GM12875 (cell line): ENCODE measurements around the gene SPATA13.

Experiments
- H3K4me3 ChIP-seq: one replicate; pipeline ENCODE4 v1.5.1; 2011; ENCODE audit warnings: low read depth, low read length, control low read depth
- CTCF ChIP-seq: IDR thresholded peaks from 2 replicates; pipeline ENCODE4 v1.5.1; 2011; ENCODE audit warnings: low read depth, mild to moderate bottlenecking, control low read depth, inconsistent platforms, low read length, moderate library complexity, borderline replicate concordance; ENCODE audit not compliant: insufficient read depth

The SPATA13 gene

GRCh38 chr13:24356270-24356669, 195.8 kb downstream of the SPATA13 start:
- TF ChIP-seq CTCF = no peak
- no peak overlapping the region for H3K4me3 ChIP-seq
